22Rv1 (cell line): Measurements from ENCODE around the gene MS4A1.

ENCODE experiments used
- ZFX ChIP-seq: fragments of 450-650 bp; IDR thresholded peaks from 2 replicates; pipeline ENCODE4 v1.6.1; 2017; ENCODE audit warnings: antibody characterized with exemption, borderline replicate concordance
- TF ChIP-seq, protein P1 (sequence below): fragments of 450-650 bp; IDR thresholded peaks from 2 replicates; pipeline ENCODE4 v1.5.1; 2017; ENCODE audit warnings: mild to moderate bottlenecking

DNA sequence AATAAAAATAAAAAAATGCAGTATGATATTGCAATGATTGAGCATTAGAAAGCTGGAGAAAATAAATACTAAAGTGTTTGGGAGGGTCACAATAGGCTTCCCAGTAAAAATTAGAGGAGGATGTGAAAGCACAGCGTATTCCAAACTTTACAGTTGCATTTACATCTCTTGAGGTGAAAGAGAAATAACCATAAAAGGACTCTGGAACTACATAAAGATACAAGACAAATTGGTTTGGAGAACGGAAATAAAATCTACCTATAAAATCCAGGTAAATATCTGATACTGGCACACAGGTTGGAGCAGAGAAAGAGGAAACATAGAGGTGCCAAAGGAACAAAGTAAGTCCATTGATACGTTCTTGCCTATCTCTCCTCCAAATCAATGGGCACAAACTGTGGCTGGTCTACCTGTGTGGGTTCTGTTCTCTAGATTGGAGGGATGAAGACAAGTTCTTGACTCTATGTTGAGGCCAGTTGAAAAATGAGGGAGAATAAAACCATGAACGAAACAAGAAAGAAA lies 36.9 kb downstream of the MS4A1 start, which contains the start of gene MS4A12:
- TF ChIP-seq, protein P1, sequence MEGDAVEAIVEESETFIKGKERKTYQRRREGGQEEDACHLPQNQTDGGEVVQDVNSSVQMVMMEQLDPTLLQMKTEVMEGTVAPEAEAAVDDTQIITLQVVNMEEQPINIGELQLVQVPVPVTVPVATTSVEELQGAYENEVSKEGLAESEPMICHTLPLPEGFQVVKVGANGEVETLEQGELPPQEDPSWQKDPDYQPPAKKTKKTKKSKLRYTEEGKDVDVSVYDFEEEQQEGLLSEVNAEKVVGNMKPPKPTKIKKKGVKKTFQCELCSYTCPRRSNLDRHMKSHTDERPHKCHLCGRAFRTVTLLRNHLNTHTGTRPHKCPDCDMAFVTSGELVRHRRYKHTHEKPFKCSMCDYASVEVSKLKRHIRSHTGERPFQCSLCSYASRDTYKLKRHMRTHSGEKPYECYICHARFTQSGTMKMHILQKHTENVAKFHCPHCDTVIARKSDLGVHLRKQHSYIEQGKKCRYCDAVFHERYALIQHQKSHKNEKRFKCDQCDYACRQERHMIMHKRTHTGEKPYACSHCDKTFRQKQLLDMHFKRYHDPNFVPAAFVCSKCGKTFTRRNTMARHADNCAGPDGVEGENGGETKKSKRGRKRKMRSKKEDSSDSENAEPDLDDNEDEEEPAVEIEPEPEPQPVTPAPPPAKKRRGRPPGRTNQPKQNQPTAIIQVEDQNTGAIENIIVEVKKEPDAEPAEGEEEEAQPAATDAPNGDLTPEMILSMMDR: no peak
- no peak for TF ChIP-seq ZFX
